ENCODE data around the gene THOC2.
"Not testable (repeated sequence)": the region's sequence is repeated elsewhere in the genome, so short reads cannot be mapped to it uniquely, and the experiment has no call there.

The THOC2 gene

DNA sequence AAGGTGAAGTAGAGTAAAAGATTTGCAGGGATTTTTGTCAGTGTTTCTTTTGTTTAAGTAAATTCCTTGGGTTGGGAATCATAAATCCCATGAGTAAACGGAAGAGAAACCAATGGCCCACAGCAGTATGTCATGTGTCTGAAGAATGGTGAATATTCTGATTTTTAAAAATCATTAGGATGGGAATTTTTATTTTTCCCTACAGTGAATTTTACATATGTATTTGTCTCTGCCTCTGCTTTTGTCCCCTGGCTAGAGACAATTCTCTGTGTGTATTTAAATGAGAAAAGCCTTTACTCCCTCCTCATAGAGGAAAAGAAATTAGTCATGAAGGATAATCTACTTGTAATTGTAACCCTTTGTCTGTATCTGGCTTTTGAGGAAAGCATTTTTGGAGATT is 152.1 kb downstream of the THOC2 start:
- DNase-seq = no peak

DNA sequence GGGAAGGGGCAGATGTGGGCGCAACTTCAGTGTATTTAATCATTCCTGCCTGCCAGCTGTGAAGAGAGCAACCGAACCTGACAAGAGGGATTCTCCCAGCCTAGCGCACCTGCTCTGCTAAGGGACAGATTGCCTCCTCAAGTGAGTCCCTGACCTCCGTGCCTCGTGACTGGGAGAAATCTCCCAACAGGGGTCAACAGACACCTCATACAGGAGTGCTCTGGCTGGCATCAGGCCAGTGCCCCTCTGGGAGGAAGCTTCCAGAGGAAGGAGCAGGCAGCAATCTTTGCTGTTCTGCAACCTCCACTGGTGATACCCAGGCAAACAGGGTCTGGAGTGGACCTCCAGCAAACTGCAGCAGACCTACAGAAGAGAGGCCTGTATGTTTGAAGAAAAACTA is 158.8 kb downstream of the THOC2 start:
- not testable (repeated sequence) for DNase-seq

DNA sequence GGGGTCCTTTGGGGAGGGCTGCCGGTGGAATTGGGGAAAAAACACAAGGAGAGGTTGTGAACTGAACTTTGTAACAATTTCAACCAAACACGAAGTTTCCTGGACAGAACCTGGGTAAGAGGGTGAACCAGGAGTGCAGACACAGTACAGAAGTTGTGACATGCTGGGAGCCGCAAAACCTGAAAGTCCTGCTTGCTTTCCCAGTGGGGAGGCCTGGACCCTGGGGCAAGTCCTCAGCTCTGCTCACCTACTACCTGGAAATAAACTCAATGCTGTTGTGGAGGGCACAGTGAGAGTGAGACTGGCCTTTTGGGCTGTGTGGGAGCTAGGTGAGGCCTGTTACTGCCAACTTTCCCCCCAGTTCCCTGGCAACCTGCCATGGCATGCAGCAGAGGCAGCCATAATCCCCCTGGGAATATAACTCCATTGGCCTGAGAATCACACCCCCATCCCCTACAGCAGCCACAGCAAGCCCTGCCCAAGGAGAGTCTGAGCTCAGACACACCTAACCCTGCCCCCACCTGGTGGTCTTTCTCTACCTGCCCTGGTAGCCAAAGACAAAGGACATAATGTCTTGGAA is 162.8 kb downstream of the THOC2 start:
- no peak for DNase-seq

DNA sequence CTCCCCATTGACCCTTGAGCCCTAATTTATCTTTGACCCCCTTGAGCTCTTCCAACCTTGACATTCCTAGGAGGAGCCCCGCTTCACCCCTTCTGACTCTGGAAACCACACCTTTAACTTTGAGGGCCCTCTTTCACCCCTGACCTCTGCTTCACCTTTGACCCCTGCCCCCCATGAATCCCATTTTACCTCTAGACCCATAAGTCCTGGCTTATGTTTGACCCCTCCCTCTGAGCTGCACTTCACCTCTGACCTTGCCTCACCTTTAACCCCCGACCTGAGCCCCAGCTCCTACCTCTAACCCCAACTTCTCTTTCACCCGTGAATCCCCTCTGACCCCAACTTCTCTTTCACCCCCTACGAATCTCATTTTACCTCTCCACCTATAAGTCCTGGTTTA is 169.7 kb downstream of the THOC2 start:
- DNase-seq = no peak

DNA sequence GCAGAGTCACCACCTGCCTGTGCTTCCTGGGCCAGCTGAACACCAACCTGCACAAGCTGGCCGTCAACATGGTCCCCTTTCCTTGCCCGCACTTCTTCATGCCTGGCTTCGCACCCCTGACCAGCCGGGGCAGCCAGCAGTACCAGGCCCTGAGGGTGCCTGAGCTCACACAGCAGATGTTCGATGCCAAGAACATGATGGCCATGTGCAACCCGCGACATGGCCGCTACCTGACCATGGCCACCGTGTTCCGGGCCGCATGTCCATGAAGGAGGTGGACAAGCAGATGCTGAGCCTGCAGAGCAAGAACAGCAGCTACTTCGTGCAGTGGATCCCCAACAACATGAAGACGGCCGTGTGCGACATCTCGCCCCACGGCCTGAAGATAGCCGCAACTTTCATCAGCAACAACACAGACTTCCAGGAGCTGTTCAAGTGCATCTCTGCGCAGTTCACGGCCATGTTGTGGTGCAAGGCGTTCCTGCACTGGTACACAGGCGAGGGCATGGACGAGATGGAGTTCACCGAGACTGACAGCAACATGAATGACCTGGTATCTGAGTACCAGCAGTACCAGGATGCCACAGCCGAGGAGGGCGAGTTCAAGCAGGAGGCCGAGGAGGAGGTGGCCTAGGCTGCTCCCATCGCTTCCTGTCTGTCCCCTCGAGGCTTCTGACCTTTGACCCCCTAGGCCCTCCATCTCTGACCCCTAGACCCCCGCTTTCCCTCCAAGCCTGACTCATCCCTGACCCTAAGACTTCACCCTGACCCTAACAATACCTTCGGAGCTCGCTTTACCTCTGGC is 170.3 kb downstream of the THOC2 start:
- no peak for DNase-seq

DNA sequence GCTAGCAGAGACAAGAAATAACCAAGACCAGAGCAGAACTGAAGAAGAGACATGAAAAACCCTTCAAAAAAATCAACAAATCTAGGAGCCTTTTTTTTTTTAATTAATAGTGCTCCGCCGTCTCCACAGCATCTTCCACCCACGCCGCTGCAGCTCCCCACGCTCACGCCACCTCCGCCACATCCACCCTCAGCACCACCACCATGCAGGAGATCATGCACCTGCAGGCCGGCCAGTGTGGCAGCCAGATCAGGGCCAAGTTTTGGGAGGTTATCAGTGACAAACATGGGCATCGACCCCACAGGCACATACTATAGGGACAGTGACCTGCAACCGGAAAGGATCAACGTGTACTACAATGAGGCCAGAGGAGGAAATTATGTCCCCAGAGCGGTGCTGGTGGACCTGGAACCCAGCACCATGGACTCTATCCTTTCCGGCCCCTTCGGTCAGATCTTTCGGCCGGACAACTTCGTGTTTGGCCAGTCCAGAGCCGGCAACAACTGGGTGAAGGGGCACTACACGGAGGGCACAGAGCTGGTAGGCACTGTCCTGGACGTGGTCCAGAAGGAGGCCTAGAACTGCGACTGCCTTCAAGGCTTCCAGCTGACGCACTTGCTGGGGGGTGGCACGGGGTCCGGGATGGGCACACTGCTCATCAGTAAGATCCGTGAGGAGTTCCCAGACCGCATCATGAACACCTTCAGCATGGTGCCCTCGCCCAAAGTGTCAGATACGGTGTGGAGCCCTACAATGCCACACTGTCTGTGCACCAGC is 171.2 kb downstream of the THOC2 start:
- DNase-seq = no peak

DNA sequence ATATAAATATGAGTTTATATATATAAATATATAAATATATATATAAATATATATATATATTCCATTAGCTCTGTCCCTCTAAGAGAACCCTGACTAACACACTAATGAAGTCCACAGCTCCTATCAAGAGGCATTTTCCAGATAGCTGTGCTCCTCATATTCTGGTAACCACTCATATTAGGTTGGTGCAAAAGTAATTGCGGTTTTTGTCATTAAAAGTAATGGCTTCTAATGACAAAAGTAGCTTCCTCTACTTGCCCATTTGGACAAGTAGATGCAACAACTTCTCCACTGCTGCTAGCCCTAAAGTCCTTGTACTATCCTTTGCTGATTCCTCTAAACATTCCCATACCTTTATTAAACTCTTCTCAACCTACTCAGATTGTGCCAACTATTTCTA is 182.0 kb downstream of the THOC2 start:
- no peak for DNase-seq

Data from hypothalamus (tissue), 51 donors.